H9 (cell line): ENCODE results near the gene COL23A1. TPM values are rescaled to one million over a fixed set of nuclear protein-coding genes. Genes with fewer than 3 reads are reported as not detected.

Experiments used
- DNase-seq: peaks from one replicate; pipeline ENCODE4 v3.0.0-alpha.2; 2017
- H2AFZ ChIP-seq: one replicate; pipeline ENCODE4 v1.6.1; 2013; ENCODE audit warnings: mild to moderate bottlenecking, low read length, control low read depth, moderate library complexity
- H2AK5ac ChIP-seq: 2 replicates; pipeline ENCODE4 v1.6.1; 2013; ENCODE audit warnings: low read length, control low read depth, mixed read lengths; ENCODE audit not compliant: insufficient read length
- H2BK120ac ChIP-seq: one replicate; pipeline ENCODE4 v1.6.1; 2013; ENCODE audit warnings: low read depth, mild to moderate bottlenecking, low read length, control low read depth, inconsistent platforms; ENCODE audit not compliant: poor library complexity, severe bottlenecking
- H2BK12ac ChIP-seq: 2 replicates; pipeline ENCODE4 v1.6.1; 2013; ENCODE audit warnings: low read length, control low read depth, mixed read lengths, low read depth; ENCODE audit not compliant: insufficient read length
- H2BK15ac ChIP-seq: 2 replicates; pipeline ENCODE4 v1.6.1; 2013; ENCODE audit warnings: low read depth, low read length, control low read depth
- H2BK20ac ChIP-seq: one replicate; pipeline ENCODE4 v1.6.1; 2013; ENCODE audit warnings: low read depth, mild to moderate bottlenecking, low read length, control low read depth, inconsistent platforms; ENCODE audit not compliant: poor library complexity, severe bottlenecking
- H2BK5ac ChIP-seq: 2 replicates; pipeline ENCODE4 v1.6.1; 2013; ENCODE audit warnings: low read length, control low read depth, mixed read lengths; ENCODE audit not compliant: insufficient read length
- H3K14ac ChIP-seq: 2 replicates; pipeline ENCODE4 v1.6.1; 2013; ENCODE audit warnings: low read length, control low read depth; ENCODE audit not compliant: insufficient read depth
- H3K18ac ChIP-seq: 2 replicates; pipeline ENCODE4 v1.6.1; 2013; ENCODE audit warnings: low read depth, mild to moderate bottlenecking, mixed read lengths, low read length, control low read depth; ENCODE audit not compliant: insufficient read length
- H3K23ac ChIP-seq: 2 replicates; pipeline ENCODE4 v1.6.1; 2013; ENCODE audit warnings: low read length, control low read depth, mixed read lengths, low read depth; ENCODE audit not compliant: insufficient read length
- H3K23me2 ChIP-seq: 2 replicates; pipeline ENCODE4 v1.6.1; 2013; ENCODE audit warnings: low read depth, mild to moderate bottlenecking, mixed read lengths, low read length, control low read depth; ENCODE audit not compliant: insufficient read length, poor library complexity, severe bottlenecking
- H3K27ac ChIP-seq: 2 replicates; pipeline ENCODE4 v1.5.1; 2013; ENCODE audit warnings: low read length, control low read depth, mixed read lengths, low read depth; ENCODE audit not compliant: insufficient read length
- H3K27me3 ChIP-seq: 2 replicates; pipeline ENCODE4 v1.6.1; 2013; ENCODE audit warnings: low read length, control low read depth, inconsistent platforms; ENCODE audit not compliant: insufficient read depth
- H3K4ac ChIP-seq: 2 replicates; pipeline ENCODE4 v1.6.1; 2013; ENCODE audit warnings: low read depth, mild to moderate bottlenecking, control low read depth, inconsistent platforms, low read length, moderate library complexity
- H3K4me1 ChIP-seq: 2 replicates; pipeline ENCODE4 v1.6.1; 2013; ENCODE audit warnings: low read length, control low read depth, inconsistent platforms; ENCODE audit not compliant: insufficient read depth
- H3K4me2 ChIP-seq: 2 replicates; pipeline ENCODE4 v1.6.1; 2013; ENCODE audit warnings: low read length, control low read depth, mixed read lengths; ENCODE audit not compliant: insufficient read length, insufficient read depth
- H3K56ac ChIP-seq: 2 replicates; pipeline ENCODE4 v1.6.1; 2013; ENCODE audit warnings: low read depth, mild to moderate bottlenecking, mixed read lengths, low read length, control low read depth; ENCODE audit not compliant: insufficient read length
- H3K79me1 ChIP-seq: 2 replicates; pipeline ENCODE4 v1.6.1; 2013; ENCODE audit warnings: low read depth, mild to moderate bottlenecking, moderate library complexity, low read length, control low read depth, inconsistent platforms; ENCODE audit not compliant: insufficient read depth, poor library complexity, severe bottlenecking
- H3K79me2 ChIP-seq: 2 replicates; pipeline ENCODE4 v1.6.1; 2013; ENCODE audit warnings: low read length, control low read depth, inconsistent platforms; ENCODE audit not compliant: insufficient read depth
- H3K9ac ChIP-seq: 2 replicates; pipeline ENCODE4 v1.6.1; 2013; ENCODE audit warnings: low read length, control low read depth, mixed read lengths; ENCODE audit not compliant: insufficient read length; ENCODE audit errors: extremely low read depth
- H3K9me3 ChIP-seq: one replicate; pipeline ENCODE4 v1.6.1; 2013; ENCODE audit warnings: low read depth, low read length, inconsistent platforms; ENCODE audit not compliant: control insufficient read depth
- H3T11ph ChIP-seq: one replicate; pipeline ENCODE4 v1.6.1; 2013; ENCODE audit warnings: mild to moderate bottlenecking, low read length, control low read depth, inconsistent platforms
- H4K20me1 ChIP-seq: one replicate; pipeline ENCODE4 v1.6.1; 2013; ENCODE audit not compliant: control insufficient read depth, insufficient read length, insufficient read depth
- H4K5ac ChIP-seq: 2 replicates; pipeline ENCODE4 v1.6.1; 2013; ENCODE audit warnings: low read depth, mild to moderate bottlenecking, mixed read lengths, low read length, control low read depth; ENCODE audit not compliant: insufficient read length
- H4K8ac ChIP-seq: replicated peaks from 2 replicates; pipeline ENCODE4 v1.6.1; 2013; ENCODE audit warnings: low read length, control low read depth, mixed read lengths, low read depth; ENCODE audit not compliant: insufficient read length
- H4K91ac ChIP-seq: 2 replicates; pipeline ENCODE4 v1.6.1; 2013; ENCODE audit warnings: low read depth, mild to moderate bottlenecking, moderate library complexity, mixed read lengths, low read length, control low read depth; ENCODE audit not compliant: insufficient read length
- H3K27ac Mint-ChIP-seq, 3 experiments: 2 replicates in 2 of 3; 3 replicates in 1 of 3; pipeline ENCODE4 v1.8.0; 2020 to 2021; ENCODE audit warnings: mixed read lengths in 3 of 3, mild to moderate bottlenecking in 1 of 3, moderate library complexity in 1 of 3
- H3K27me3 Mint-ChIP-seq: 2 replicates; pipeline ENCODE4 v1.8.0; 2021; ENCODE audit warnings: low read depth, mild to moderate bottlenecking, moderate library complexity, mixed read lengths
- H3K36me3 Mint-ChIP-seq, 3 experiments: 2 replicates in 2 of 3; 3 replicates in 1 of 3; pipeline ENCODE4 v1.8.0; 2020 to 2021; ENCODE audit warnings: low read depth in 3 of 3, mixed read lengths in 3 of 3; ENCODE audit not compliant: insufficient read depth in 1 of 3
- H3K4me1 Mint-ChIP-seq, 2 experiments: 2 replicates each; pipeline ENCODE4 v1.8.0; 2020; ENCODE audit warnings: mixed read lengths in 2 of 2
- H3K4me3 Mint-ChIP-seq, 2 experiments: 2 replicates in 1 of 2; 3 replicates in 1 of 2; pipeline ENCODE4 v1.8.0; 2020 to 2021; ENCODE audit warnings: mild to moderate bottlenecking in 2 of 2, mixed read lengths in 2 of 2, moderate library complexity in 1 of 2
- H3K9me3 Mint-ChIP-seq, 2 experiments: 2 replicates in 1 of 2; 3 replicates in 1 of 2; pipeline ENCODE4 v1.8.0; 2020; ENCODE audit warnings: mild to moderate bottlenecking in 2 of 2, mixed read lengths in 2 of 2, moderate library complexity in 1 of 2
- WGBS: extraction: QIAGEN DNeasy Blood & Tissue Kit; methylation state at CpG from one replicate; pipeline ENCODE4 v1.1.7; 2013; ENCODE audit warnings: missing lambda C conversion rate, low lambda C conversion rate, mixed read lengths; ENCODE audit not compliant: insufficient read length; ENCODE audit errors: extremely low coverage; 5-methylcytosine and 5-hydroxymethylcytosine counted together
- total RNA-seq: library from RNA; stranded (reverse); gene quantifications from 2 replicates; pipeline ENCODE4 v1.2.1, GENCODE V29; 2021
- TF ChIP-seq, protein P1 (sequence below): fragments of 200-600 bp; sonication (generic); conservative IDR thresholded peaks from 3 replicates; pipeline ENCODE4 v1.8.0; 2021; ENCODE audit warnings: antibody characterized with exemption, mild to moderate bottlenecking

The COL23A1 gene
- total RNA-seq, 1 experiment from 2014 or later: 2.6 TPM

DNA sequence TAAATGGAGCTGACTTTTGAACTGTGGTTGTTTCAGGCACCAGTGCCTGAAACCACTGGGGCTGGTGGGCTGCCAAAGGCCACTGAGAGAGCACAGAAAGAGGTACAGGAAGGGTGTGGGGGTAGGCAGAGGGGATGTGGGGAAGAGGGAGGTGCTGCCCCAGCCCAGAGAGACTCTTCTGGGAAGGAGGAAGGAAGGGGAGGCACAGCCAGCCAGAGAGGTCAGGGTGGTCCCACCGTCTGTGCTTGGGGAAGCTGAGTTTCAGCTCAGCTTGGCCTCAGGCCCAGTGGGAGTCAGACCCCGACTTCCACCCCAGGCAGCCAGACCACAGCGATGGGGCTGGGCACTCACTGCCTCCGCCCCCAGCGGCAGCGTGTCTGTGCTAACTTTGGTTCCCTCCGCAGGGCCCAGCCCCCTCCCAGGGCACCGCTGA is 348.9 kb downstream of the COL23A1 start:
- H2BK5ac ChIP-seq: no peak overlapping the region
- H3K4me2 ChIP-seq: no peak overlapping the region
- H3K4me1 ChIP-seq: no peaks in the 10 kb centered on the region
- no peaks in the 10 kb centered on the region for H3K79me2 ChIP-seq
- H3K27ac ChIP-seq: no peak overlapping the region
- no peaks in the 10 kb centered on the region for H3K9me3 ChIP-seq
- WGBS: no CpG with 5 or more reads among the region's 8 CpGs
- no peak overlapping the region for H3K4ac ChIP-seq
- no peaks in the 10 kb centered on the region for H3K27me3 ChIP-seq
- no peak overlapping the region for H2BK15ac ChIP-seq
- Mint-ChIP-seq H3K4me3 (no peak overlapping the region), H3K27me3 (peaks cover 9% of the 10 kb centered on the region), H3K4me1 (peaks cover 6% of the 10 kb centered on the region in 2 experiments), H3K9me3 (no peaks in the 10 kb centered on the region; a peak in 2 of 5 replicates), H3K36me3 (no peaks in the 10 kb centered on the region), H3K27ac (peak overlapping the region in 2 of 3 experiments; percentile 62 to 95; a peak in 2 of 7 replicates)
- no peak overlapping the region for H2BK120ac ChIP-seq
- no peak overlapping the region for H2AK5ac ChIP-seq
- H4K20me1 ChIP-seq: peaks cover 2% of the 10 kb centered on the region
- no peaks in the 10 kb centered on the region for H3K79me1 ChIP-seq
- no peak for DNase-seq
- H4K91ac ChIP-seq: no peak overlapping the region
- H4K8ac ChIP-seq: no peak overlapping the region
- no peak overlapping the region for H4K5ac ChIP-seq
- no peak overlapping the region for H3K23ac ChIP-seq
- H3K56ac ChIP-seq: no peak overlapping the region
- no peak overlapping the region for H3T11ph ChIP-seq
- peaks cover 4% of the 10 kb centered on the region for H3K23me2 ChIP-seq
- H2BK12ac ChIP-seq: no peak overlapping the region
- H2BK20ac ChIP-seq: no peak overlapping the region
- H3K14ac ChIP-seq: no peak overlapping the region; the same call in 1 of the 2 replicates
- H3K18ac ChIP-seq: no peak overlapping the region
- no peak overlapping the region for H2AFZ ChIP-seq
- TF ChIP-seq, protein P1, sequence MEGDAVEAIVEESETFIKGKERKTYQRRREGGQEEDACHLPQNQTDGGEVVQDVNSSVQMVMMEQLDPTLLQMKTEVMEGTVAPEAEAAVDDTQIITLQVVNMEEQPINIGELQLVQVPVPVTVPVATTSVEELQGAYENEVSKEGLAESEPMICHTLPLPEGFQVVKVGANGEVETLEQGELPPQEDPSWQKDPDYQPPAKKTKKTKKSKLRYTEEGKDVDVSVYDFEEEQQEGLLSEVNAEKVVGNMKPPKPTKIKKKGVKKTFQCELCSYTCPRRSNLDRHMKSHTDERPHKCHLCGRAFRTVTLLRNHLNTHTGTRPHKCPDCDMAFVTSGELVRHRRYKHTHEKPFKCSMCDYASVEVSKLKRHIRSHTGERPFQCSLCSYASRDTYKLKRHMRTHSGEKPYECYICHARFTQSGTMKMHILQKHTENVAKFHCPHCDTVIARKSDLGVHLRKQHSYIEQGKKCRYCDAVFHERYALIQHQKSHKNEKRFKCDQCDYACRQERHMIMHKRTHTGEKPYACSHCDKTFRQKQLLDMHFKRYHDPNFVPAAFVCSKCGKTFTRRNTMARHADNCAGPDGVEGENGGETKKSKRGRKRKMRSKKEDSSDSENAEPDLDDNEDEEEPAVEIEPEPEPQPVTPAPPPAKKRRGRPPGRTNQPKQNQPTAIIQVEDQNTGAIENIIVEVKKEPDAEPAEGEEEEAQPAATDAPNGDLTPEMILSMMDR: no peak
- H3K9ac ChIP-seq: no peak overlapping the region
